Erythroblast (primary cell): ENCODE data around the gene YIPF5.

Experiments used
- GATA1 ChIP-seq: IDR thresholded peaks from 2 replicates; pipeline ENCODE4 v1.6.1; 2011; ENCODE audit warnings: low read depth, mild to moderate bottlenecking, control low read depth, low read length, moderate library complexity
- POLR2A ChIP-seq: IDR thresholded peaks from 2 replicates; pipeline ENCODE4 v1.6.1; 2011; ENCODE audit warnings: mild to moderate bottlenecking, low read length

- no peak for TF ChIP-seq POLR2A
- no peak for TF ChIP-seq GATA1
Measured at GRCh38 chr5:144173766-144174165, 3.3 kb upstream of the YIPF5 start.
